HepG2 (cell line): ENCODE data around the gene GCNT3. TPM values are rescaled to one million over a fixed set of nuclear protein-coding genes. Genes with fewer than 3 reads are reported as not detected.

Source experiments
- ATAC-seq: fragments of 200-7000 bp; cut with Tn5 transposase; 3 replicates; pipeline ENCODE4 v1.9.1; 2020; ENCODE audit warnings: mild to moderate bottlenecking, moderate library complexity
- BruUV-seq: library from RNA; stranded (reverse); fragments of 400-500 nt; replicated peaks from 2 replicates; lab custom pipeline; 2021; lab: Mats Ljungman, UMichigan
- CTCF ChIA-PET: fragments of 300-600 bp; formaldehyde crosslinking; extraction: SDS; loops from one replicate; lab custom pipeline; 2021; ENCODE audit warnings: low total read pairs, inconsistent platforms, low intra/inter-chr PET ratio; lab: Yijun Ruan, JAX
- POLR2A ChIA-PET: fragments of 350-600 bp; sonication (Branson Sonifier 250); formaldehyde crosslinking; loops from one replicate; lab custom pipeline; 2020; ENCODE audit warnings: antibody characterized with exemption, inconsistent platforms; lab: Yijun Ruan, JAX
- DNase-seq: peaks from one replicate; pipeline ENCODE4 v3.0.0-alpha.2; 2015; ENCODE audit warnings: low spot score
- FAIRE-seq: peaks from 3 replicates; lab custom pipeline; 2011; peaks lifted over from hg19 to GRCh38; lab: Jason Lieb, UNC
- H2AFZ ChIP-seq: one replicate; pipeline ENCODE4 v1.6.1; 2011; ENCODE audit warnings: low read length, inconsistent platforms
- H3K27ac ChIP-seq: fragments of 300-600 bp; 3 replicates; pipeline ENCODE4 v1.8.0; 2011; ENCODE audit warnings: mixed run types, mild to moderate bottlenecking, mixed read lengths, low read length, inconsistent platforms; ENCODE audit not compliant: insufficient read depth; ENCODE audit errors: extremely low read length
- H3K27me3 ChIP-seq, 2 experiments: fragments of 200-600 bp in 1 of 2; 2 replicates in 1 of 2; 3 replicates in 1 of 2; pipeline versions ENCODE4 v1.6.0 to v1.8.0; 2011; ENCODE audit warnings: low read length in 2 of 2, mild to moderate bottlenecking in 2 of 2, moderate library complexity in 2 of 2, inconsistent platforms in 1 of 2; ENCODE audit not compliant: insufficient read depth in 2 of 2, control insufficient read depth in 1 of 2
- H3K36me3 ChIP-seq, 2 experiments: fragments of 200-600 bp in 1 of 2; replicated peaks in 1 of 2; 2 replicates in 1 of 2; 3 replicates in 1 of 2; pipeline versions ENCODE4 v1.5.1 to v1.8.0; 2011; ENCODE audit warnings: low read length in 2 of 2, inconsistent platforms in 1 of 2; ENCODE audit not compliant: insufficient read depth in 2 of 2, control insufficient read depth in 1 of 2
- H3K4me1 ChIP-seq: 2 replicates; pipeline ENCODE4 v1.5.1; 2012; ENCODE audit warnings: low read length, inconsistent platforms; ENCODE audit not compliant: insufficient read depth
- H3K4me2 ChIP-seq: 2 replicates; pipeline ENCODE4 v1.6.0; 2011; ENCODE audit warnings: low read depth, low read length, inconsistent platforms
- H3K4me3 ChIP-seq, 3 experiments: fragments of 200-600 bp in 1 of 3; sonication (generic), shearing (Covaris generic) in 1 of 3; replicated peaks in 1 of 3; 2 replicates each; pipeline ENCODE4 v1.5.1; 2011 to 2016; ENCODE audit warnings: low read length in 3 of 3, inconsistent platforms in 2 of 3, low read depth in 2 of 3, mild to moderate bottlenecking in 2 of 3, control low read depth in 1 of 3, mixed read lengths in 1 of 3; ENCODE audit not compliant: insufficient read depth in 1 of 3
- H3K79me2 ChIP-seq: one replicate; pipeline ENCODE4 v1.6.1; 2011; ENCODE audit warnings: low read length, inconsistent platforms; ENCODE audit not compliant: insufficient read depth
- H3K9ac ChIP-seq: 2 replicates; pipeline ENCODE4 v1.6.0; 2011; ENCODE audit warnings: mild to moderate bottlenecking, low read depth, low read length, inconsistent platforms; ENCODE audit not compliant: insufficient read depth
- H3K9me3 ChIP-seq: 2 replicates; pipeline ENCODE4 v1.5.1; 2012; ENCODE audit warnings: mild to moderate bottlenecking, low read length
- H4K20me1 ChIP-seq: 2 replicates; pipeline ENCODE4 v1.6.0; 2011; ENCODE audit warnings: inconsistent platforms, mild to moderate bottlenecking, low read length, moderate library complexity; ENCODE audit not compliant: insufficient read depth
- CENPT ChIP-seq: sonication (generic); formaldehyde crosslinking; IDR thresholded peaks from 2 replicates; pipeline ENCODE4 v1.8.0; 2022; ENCODE audit warnings: low read depth, mild to moderate bottlenecking, moderate library complexity, missing genetic modification reagents
- GLI4 ChIP-seq: sonication (generic); formaldehyde crosslinking; IDR thresholded peaks from 2 replicates; pipeline ENCODE4 v1.5.1; 2020; ENCODE audit warnings: missing genetic modification reagents, mild to moderate bottlenecking, moderate library complexity, borderline replicate concordance
- HNRNPK ChIP-seq: fragments of 200-400 bp; formaldehyde crosslinking; IDR thresholded peaks from 2 replicates; pipeline ENCODE4 v1.6.1; 2018; ENCODE audit warnings: low read length, low read depth, moderate library complexity, mild to moderate bottlenecking; ENCODE audit not compliant: poor library complexity, severe bottlenecking
- PCBP2 ChIP-seq: fragments of 200-400 bp; formaldehyde crosslinking; optimal IDR thresholded peaks from 2 replicates; pipeline ENCODE3; 2018; ENCODE audit warnings: low read length, low read depth; ENCODE audit not compliant: poor library complexity, severe bottlenecking
- ZNF546 ChIP-seq: sonication (generic); formaldehyde crosslinking; conservative IDR thresholded peaks from 2 replicates; pipeline ENCODE4 v1.8.1; 2023; ENCODE audit warnings: mild to moderate bottlenecking, missing genetic modification reagents
- ZNF780A ChIP-seq: sonication (generic); formaldehyde crosslinking; IDR thresholded peaks from 2 replicates; pipeline ENCODE4 v1.8.0; 2022; ENCODE audit warnings: mild to moderate bottlenecking, missing genetic modification reagents, moderate library complexity
- WGBS: methylation state at CpG from one replicate; pipeline ENCODE4 v1.1.6; 2017; ENCODE audit warnings: low lambda C conversion rate; 5-methylcytosine and 5-hydroxymethylcytosine counted together
- in situ Hi-C: cut with HindIII; loops from 2 replicates; pipeline ENCODE4 v1.10.0; 2017; ENCODE audit warnings: low pct_unique_long_range_greater_than_20kb; ENCODE audit not compliant: extremely low pct_ligation_motif_present
- intact Hi-C: fragments of 100-400 bp; cut with micrococcal nuclease; formaldehyde crosslinking; loops from one replicate; pipeline ENCODE4 v1.10.0; 2022; ENCODE audit not compliant: unreplicated experiment
- polyA plus RNA-seq, 8 experiments: library from polyadenylated mRNA; depleted of rRNA in 3 of 8; stranded (reverse) in 7 of 8; unstranded in 1 of 8; fragments of >200 nt; fragmentation: Illumina TruSeq in 4 of 8; extraction: Trizol in 4 of 8; gene quantifications; 2 replicates each; pipeline versions ENCODE4 v1.2.1 to v1.2.3, GENCODE V29; 2011 to 2016; ENCODE audit warnings: low read depth in 4 of 8, missing spikeins in 1 of 8, mixed read lengths in 1 of 8; ENCODE audit not compliant: insufficient read depth in 1 of 8
- total RNA-seq, 5 experiments: library from RNA; depleted of rRNA; stranded (reverse); fragments of >200 nt; fragmentation: Illumina TruSeq; extraction: Trizol; gene quantifications; 2 replicates each; pipeline ENCODE4 v1.2.3, GENCODE V29; 2016; ENCODE audit warnings: low read depth in 1 of 5
- TF ChIP-seq, protein P1 (sequence below): sonication (generic); formaldehyde crosslinking; IDR thresholded peaks from 2 replicates; pipeline ENCODE4 v1.5.0; 2020; ENCODE audit warnings: mild to moderate bottlenecking, missing genetic modification reagents, borderline replicate concordance
- TF ChIP-seq, protein P2 (sequence below): sonication (generic); formaldehyde crosslinking; IDR thresholded peaks from 2 replicates; pipeline ENCODE4 v1.5.1; 2020; ENCODE audit warnings: mild to moderate bottlenecking, missing genetic modification reagents, moderate library complexity
- TF ChIP-seq, protein P3 (sequence below): sonication (generic); formaldehyde crosslinking; IDR thresholded peaks from 2 replicates; pipeline ENCODE4 v1.8.1; 2023; ENCODE audit warnings: missing genetic modification reagents, inconsistent platforms, borderline replicate concordance
- TF ChIP-seq, protein P4 (sequence below): sonication (generic); formaldehyde crosslinking; IDR thresholded peaks from 2 replicates; pipeline ENCODE4 v1.4.0; 2020; ENCODE audit warnings: mild to moderate bottlenecking, missing genetic modification reagents

GCNT3 gene
- total and polyA plus RNA-seq, 2 of the 13 experiments (the other 11 are each of a cell fraction or from before 2014, with no cell fraction given) = 6.8 to 9.8 TPM

DNA sequence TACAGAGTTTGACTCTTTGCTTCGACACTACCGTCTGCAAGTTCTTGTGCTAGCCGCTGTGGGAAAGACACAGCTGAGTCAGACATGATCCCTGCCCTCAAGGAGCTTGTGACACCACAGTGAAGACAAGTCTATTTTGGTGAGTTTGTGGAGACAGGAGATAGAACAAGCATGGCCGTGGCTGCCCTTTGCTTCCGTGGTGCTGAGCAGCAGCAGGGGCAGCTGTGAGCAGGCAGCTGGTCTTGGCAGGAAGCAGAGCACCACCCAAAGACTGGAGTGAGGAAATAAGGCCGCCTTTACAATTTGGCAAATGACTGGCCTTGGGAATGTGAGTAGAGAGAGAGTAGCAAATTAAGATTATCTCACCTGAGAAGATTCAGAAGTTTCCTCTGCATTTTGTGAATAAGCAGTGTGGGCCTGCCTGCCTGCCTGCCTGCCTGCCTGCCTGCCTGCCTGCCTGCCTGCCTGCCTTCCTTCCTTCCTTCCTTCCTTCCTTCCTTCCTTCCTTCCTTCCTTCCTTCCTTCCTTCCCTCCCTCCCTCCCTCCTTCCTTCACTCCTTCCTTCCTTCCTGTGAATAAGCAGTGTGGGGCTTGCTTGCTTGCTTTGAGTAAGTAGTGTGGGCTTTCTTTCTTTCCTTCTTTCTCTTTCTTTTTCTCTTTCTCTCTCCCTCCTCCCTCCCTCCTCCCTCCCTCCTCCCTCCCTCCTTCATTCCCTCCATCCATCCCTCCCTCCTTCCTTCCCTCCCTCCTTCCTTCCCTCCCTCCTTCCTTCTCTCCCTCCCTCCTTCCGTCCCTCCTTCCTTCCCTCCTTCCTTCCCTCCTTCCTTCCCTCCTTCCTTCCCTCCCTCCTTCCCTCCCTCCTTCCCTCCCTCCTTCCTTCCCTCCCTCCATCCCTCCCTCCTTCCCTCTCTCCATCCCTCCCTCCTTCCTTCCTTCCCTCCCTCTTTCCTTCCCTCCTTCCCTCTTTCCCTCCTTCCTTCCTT, 1.6 kb upstream of the GCNT3 start:
- POLR2A ChIA-PET = interaction anchor here (0.9 to 1.1 kb wide), 2 partner anchors 15 to 16 kb away, joined by 3 to 4 read pairs; no protein-coding TSS in a partner anchor
- FAIRE-seq (no peak), ATAC-seq (peak; percentile 56)
- TF ChIP-seq, protein P1, sequence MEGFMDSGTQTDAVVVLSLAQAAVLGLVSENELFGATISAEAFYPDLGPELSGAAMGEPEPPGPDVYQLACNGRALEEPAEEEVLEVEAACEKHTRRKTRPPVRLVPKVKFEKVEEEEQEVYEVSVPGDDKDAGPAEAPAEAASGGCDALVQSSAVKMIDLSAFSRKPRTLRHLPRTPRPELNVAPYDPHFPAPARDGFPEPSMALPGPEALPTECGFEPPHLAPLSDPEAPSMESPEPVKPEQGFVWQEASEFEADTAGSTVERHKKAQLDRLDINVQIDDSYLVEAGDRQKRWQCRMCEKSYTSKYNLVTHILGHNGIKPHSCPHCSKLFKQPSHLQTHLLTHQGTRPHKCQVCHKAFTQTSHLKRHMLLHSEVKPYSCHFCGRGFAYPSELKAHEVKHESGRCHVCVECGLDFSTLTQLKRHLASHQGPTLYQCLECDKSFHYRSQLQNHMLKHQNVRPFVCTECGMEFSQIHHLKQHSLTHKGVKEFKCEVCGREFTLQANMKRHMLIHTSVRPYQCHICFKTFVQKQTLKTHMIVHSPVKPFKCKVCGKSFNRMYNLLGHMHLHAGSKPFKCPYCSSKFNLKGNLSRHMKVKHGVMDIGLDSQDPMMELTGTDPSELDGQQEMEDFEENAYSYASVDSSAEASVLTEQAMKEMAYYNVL (CRISPR knock-in tag) = peak; percentile 58
- TF ChIP-seq PCBP2 = peak; percentile 78
- no peak for TF ChIP-seq GLI4 (CRISPR knock-in tag)
- TF ChIP-seq ZNF546 (CRISPR knock-in tag) = no peak
- peak; percentile 57 for TF ChIP-seq HNRNPK
- TF ChIP-seq ZNF780A (CRISPR knock-in tag) = peak; percentile 99
- TF ChIP-seq, protein P2, sequence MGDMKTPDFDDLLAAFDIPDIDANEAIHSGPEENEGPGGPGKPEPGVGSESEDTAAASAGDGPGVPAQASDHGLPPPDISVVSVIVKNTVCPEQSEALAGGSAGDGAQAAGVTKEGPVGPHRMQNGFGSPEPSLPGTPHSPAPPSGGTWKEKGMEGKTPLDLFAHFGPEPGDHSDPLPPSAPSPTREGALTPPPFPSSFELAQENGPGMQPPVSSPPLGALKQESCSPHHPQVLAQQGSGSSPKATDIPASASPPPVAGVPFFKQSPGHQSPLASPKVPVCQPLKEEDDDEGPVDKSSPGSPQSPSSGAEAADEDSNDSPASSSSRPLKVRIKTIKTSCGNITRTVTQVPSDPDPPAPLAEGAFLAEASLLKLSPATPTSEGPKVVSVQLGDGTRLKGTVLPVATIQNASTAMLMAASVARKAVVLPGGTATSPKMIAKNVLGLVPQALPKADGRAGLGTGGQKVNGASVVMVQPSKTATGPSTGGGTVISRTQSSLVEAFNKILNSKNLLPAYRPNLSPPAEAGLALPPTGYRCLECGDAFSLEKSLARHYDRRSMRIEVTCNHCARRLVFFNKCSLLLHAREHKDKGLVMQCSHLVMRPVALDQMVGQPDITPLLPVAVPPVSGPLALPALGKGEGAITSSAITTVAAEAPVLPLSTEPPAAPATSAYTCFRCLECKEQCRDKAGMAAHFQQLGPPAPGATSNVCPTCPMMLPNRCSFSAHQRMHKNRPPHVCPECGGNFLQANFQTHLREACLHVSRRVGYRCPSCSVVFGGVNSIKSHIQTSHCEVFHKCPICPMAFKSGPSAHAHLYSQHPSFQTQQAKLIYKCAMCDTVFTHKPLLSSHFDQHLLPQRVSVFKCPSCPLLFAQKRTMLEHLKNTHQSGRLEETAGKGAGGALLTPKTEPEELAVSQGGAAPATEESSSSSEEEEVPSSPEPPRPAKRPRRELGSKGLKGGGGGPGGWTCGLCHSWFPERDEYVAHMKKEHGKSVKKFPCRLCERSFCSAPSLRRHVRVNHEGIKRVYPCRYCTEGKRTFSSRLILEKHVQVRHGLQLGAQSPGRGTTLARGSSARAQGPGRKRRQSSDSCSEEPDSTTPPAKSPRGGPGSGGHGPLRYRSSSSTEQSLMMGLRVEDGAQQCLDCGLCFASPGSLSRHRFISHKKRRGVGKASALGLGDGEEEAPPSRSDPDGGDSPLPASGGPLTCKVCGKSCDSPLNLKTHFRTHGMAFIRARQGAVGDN = peak; percentile 37
- TF ChIP-seq, protein P3, sequence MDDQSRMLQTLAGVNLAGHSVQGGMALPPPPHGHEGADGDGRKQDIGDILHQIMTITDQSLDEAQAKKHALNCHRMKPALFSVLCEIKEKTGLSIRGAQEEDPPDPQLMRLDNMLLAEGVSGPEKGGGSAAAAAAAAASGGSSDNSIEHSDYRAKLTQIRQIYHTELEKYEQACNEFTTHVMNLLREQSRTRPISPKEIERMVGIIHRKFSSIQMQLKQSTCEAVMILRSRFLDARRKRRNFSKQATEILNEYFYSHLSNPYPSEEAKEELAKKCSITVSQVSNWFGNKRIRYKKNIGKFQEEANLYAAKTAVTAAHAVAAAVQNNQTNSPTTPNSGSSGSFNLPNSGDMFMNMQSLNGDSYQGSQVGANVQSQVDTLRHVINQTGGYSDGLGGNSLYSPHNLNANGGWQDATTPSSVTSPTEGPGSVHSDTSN (CRISPR knock-in tag) = no peak
- TF ChIP-seq, protein P4, sequence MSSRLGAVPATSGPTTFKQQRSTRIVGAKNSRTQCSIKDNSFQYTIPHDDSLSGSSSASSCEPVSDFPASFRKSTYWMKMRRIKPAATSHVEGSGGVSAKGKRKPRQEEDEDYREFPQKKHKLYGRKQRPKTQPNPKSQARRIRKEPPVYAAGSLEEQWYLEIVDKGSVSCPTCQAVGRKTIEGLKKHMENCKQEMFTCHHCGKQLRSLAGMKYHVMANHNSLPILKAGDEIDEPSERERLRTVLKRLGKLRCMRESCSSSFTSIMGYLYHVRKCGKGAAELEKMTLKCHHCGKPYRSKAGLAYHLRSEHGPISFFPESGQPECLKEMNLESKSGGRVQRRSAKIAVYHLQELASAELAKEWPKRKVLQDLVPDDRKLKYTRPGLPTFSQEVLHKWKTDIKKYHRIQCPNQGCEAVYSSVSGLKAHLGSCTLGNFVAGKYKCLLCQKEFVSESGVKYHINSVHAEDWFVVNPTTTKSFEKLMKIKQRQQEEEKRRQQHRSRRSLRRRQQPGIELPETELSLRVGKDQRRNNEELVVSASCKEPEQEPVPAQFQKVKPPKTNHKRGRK (CRISPR knock-in tag) = peak; percentile 91
- no peak for TF ChIP-seq CENPT (CRISPR knock-in tag)

More for the DNA sequence above, 1.6 kb upstream of the GCNT3 start:
- intact Hi-C loops (loop anchor here (5.0 kb wide), 1 partner anchor 58 kb away; no protein-coding TSS in a partner anchor), in situ Hi-C loops (loop anchor here (5.0 kb wide), 1 partner anchor 33 kb away; no protein-coding TSS in a partner anchor)
- no TSS peak for BruUV-seq
- peaks cover 46% of the 10 kb centered on the region for H3K4me1 ChIP-seq
- no peaks in the 10 kb centered on the region for H4K20me1 ChIP-seq
- WGBS = 52% methylated on average over 6 of the region's 7 CpGs
- CTCF ChIA-PET = no interaction called here
- H3K27ac ChIP-seq = no peak overlapping the region
- H3K79me2 ChIP-seq = peaks cover 4% of the 10 kb centered on the region
- no peak overlapping the region for H3K4me3 ChIP-seq
- H3K27me3 ChIP-seq = no peaks in the 10 kb centered on the region
- DNase-seq = no peak
- no peak overlapping the region for H3K9ac ChIP-seq
- H3K9me3 ChIP-seq = no peaks in the 10 kb centered on the region
- no peaks in the 10 kb centered on the region for H3K36me3 ChIP-seq
- peak overlapping the region; percentile 42 for H3K4me2 ChIP-seq
- no peak overlapping the region for H2AFZ ChIP-seq
